Memory B cell (primary cell): ENCODE measurements around the gene PRF1.

Experiments used
- ATAC-seq: fragments of 150-1000 bp; cut with Tn5 transposase; 2 replicates; pipeline ENCODE4 v1.10.0; 2021; ENCODE audit warnings: low read depth, mild to moderate bottlenecking, moderate library complexity
- DNase-seq, 2 donors: peaks; one replicate each; pipeline ENCODE4 v3.0.0; 2022; ENCODE audit warnings: low spot score in 2 of 2
- H3K27ac Mint-ChIP-seq: one replicate; pipeline ENCODE4 v1.8.0; 2022; ENCODE audit warnings: mild to moderate bottlenecking, moderate library complexity, mixed read lengths
- H3K27me3 Mint-ChIP-seq: one replicate; pipeline ENCODE4 v1.8.0; 2022; ENCODE audit warnings: mixed read lengths
- H3K36me3 Mint-ChIP-seq: one replicate; pipeline ENCODE4 v1.8.0; 2022; ENCODE audit warnings: mild to moderate bottlenecking, mixed read lengths
- H3K4me1 Mint-ChIP-seq: one replicate; pipeline ENCODE4 v1.8.0; 2022; ENCODE audit warnings: mixed read lengths
- H3K4me3 Mint-ChIP-seq: one replicate; pipeline ENCODE4 v1.8.0; 2022; ENCODE audit warnings: mild to moderate bottlenecking, moderate library complexity, mixed read lengths
- H3K9me3 Mint-ChIP-seq: one replicate; pipeline ENCODE4 v1.8.0; 2022; ENCODE audit warnings: mixed read lengths

Gene PRF1

GRCh38 chr10:70558871-70559810 is 43.4 kb downstream of the PRF1 start:
- Mint-ChIP-seq H3K27me3 (no peaks in the 10 kb centered on the region), H3K9me3 (no peaks in the 10 kb centered on the region), H3K27ac (peak overlapping the region; percentile 54), H3K4me1 (peaks cover 23% of the 10 kb centered on the region), H3K36me3 (no peaks in the 10 kb centered on the region), H3K4me3 (peak overlapping the region; percentile 83)
- DNase-seq (peak; percentile 37 to 44), ATAC-seq (peak; percentile 84)

- DNase-seq (no peak), ATAC-seq (no peak)
- no peaks in the 10 kb centered on the region for H3K9me3 Mint-ChIP-seq
- no peaks in the 10 kb centered on the region for H3K36me3 Mint-ChIP-seq
- H3K4me1 Mint-ChIP-seq, result peaks cover 21% of the 10 kb centered on the region
- H3K27ac Mint-ChIP-seq, result no peak overlapping the region
- H3K4me3 Mint-ChIP-seq, result peak overlapping the region; percentile 83
- H3K27me3 Mint-ChIP-seq, result no peaks in the 10 kb centered on the region
These were observed 44.2 kb downstream of the PRF1 start for GRCh38 chr10:70558295-70558694.

- H3K27me3 Mint-ChIP-seq, result no peaks in the 10 kb centered on the region
- H3K9me3 Mint-ChIP-seq, result no peaks in the 10 kb centered on the region
- ATAC-seq (no peak), DNase-seq (no peak)
- no peak overlapping the region for H3K4me3 Mint-ChIP-seq
- peaks cover 2% of the 10 kb centered on the region for H3K36me3 Mint-ChIP-seq
- no peak overlapping the region for H3K27ac Mint-ChIP-seq
- H3K4me1 Mint-ChIP-seq, result peaks cover 19% of the 10 kb centered on the region
These were observed 44.7 kb downstream of the PRF1 start for GRCh38 chr10:70557876-70558275.

- no peaks in the 10 kb centered on the region for H3K9me3 Mint-ChIP-seq
- H3K4me1 Mint-ChIP-seq, result peaks cover 19% of the 10 kb centered on the region
- ATAC-seq, result no peak
- no peak for DNase-seq
- H3K36me3 Mint-ChIP-seq, result peaks cover 2% of the 10 kb centered on the region
- no peaks in the 10 kb centered on the region for H3K27me3 Mint-ChIP-seq
- H3K4me3 Mint-ChIP-seq, result no peak overlapping the region
- no peak overlapping the region for H3K27ac Mint-ChIP-seq
These were observed 45.3 kb downstream of the PRF1 start for GRCh38 chr10:70557086-70557845.

- Mint-ChIP-seq H3K36me3 (peaks cover 2% of the 10 kb centered on the region), H3K9me3 (no peaks in the 10 kb centered on the region), H3K4me3 (no peak overlapping the region)
These were observed 47.2 kb downstream of the PRF1 start for GRCh38 chr10:70555371-70555770.

GRCh38 chr10:70552586-70552985 is 50.0 kb downstream of the PRF1 start:
- peaks cover 2% of the 10 kb centered on the region for H3K4me1 Mint-ChIP-seq
- H3K36me3 Mint-ChIP-seq, result peaks cover 2% of the 10 kb centered on the region

More at GRCh38 chr10:70555371-70555770, 47.2 kb downstream of the PRF1 start:
- ATAC-seq, result no peak
- H3K4me1 Mint-ChIP-seq, result peaks cover 15% of the 10 kb centered on the region
- H3K27me3 Mint-ChIP-seq, result no peaks in the 10 kb centered on the region
- H3K27ac Mint-ChIP-seq, result no peak overlapping the region
- DNase-seq, result no peak

GRCh38 chr10:70551971-70552422 is 50.5 kb downstream of the PRF1 start:
- Mint-ChIP-seq H3K4me1 (peaks cover 2% of the 10 kb centered on the region), H3K27ac (no peak overlapping the region), H3K36me3 (peaks cover 2% of the 10 kb centered on the region), H3K4me3 (no peak overlapping the region), H3K27me3 (no peaks in the 10 kb centered on the region), H3K9me3 (no peaks in the 10 kb centered on the region)
- no peak for DNase-seq
- ATAC-seq, result no peak

More at GRCh38 chr10:70552586-70552985, 50.0 kb downstream of the PRF1 start:
- no peaks in the 10 kb centered on the region for H3K9me3 Mint-ChIP-seq
- H3K4me3 Mint-ChIP-seq, result no peak overlapping the region
- H3K27me3 Mint-ChIP-seq, result no peaks in the 10 kb centered on the region
- DNase-seq, result no peak
- H3K27ac Mint-ChIP-seq, result no peak overlapping the region
- ATAC-seq, result no peak

- peaks cover 2% of the 10 kb centered on the region for H3K36me3 Mint-ChIP-seq
- H3K4me3 Mint-ChIP-seq, result no peak overlapping the region
- peaks cover 2% of the 10 kb centered on the region for H3K4me1 Mint-ChIP-seq
- H3K27ac Mint-ChIP-seq, result no peak overlapping the region
- DNase-seq (no peak), ATAC-seq (no peak)
- H3K9me3 Mint-ChIP-seq, result no peaks in the 10 kb centered on the region
- no peaks in the 10 kb centered on the region for H3K27me3 Mint-ChIP-seq
These were observed 51.1 kb downstream of the PRF1 start for GRCh38 chr10:70551466-70551865.

- peaks cover 2% of the 10 kb centered on the region for H3K4me1 Mint-ChIP-seq
- no peaks in the 10 kb centered on the region for H3K27me3 Mint-ChIP-seq
- no peak overlapping the region for H3K27ac Mint-ChIP-seq
- no peak overlapping the region for H3K4me3 Mint-ChIP-seq
- no peak for DNase-seq
- ATAC-seq, result no peak
- no peaks in the 10 kb centered on the region for H3K9me3 Mint-ChIP-seq
- H3K36me3 Mint-ChIP-seq, result peaks cover 2% of the 10 kb centered on the region
These were observed 52.1 kb downstream of the PRF1 start for GRCh38 chr10:70550459-70550858.

GRCh38 chr10:70549962-70550458 is 52.5 kb downstream of the PRF1 start:
- Mint-ChIP-seq H3K4me3 (no peak overlapping the region), H3K4me1 (peaks cover 2% of the 10 kb centered on the region), H3K27me3 (no peaks in the 10 kb centered on the region), H3K36me3 (peaks cover 2% of the 10 kb centered on the region), H3K27ac (no peak overlapping the region), H3K9me3 (no peaks in the 10 kb centered on the region)
- DNase-seq (peak; percentile 66 to 73), ATAC-seq (peak; percentile 72)

- Mint-ChIP-seq H3K27me3 (no peaks in the 10 kb centered on the region), H3K4me1 (peaks cover 2% of the 10 kb centered on the region), H3K4me3 (no peak overlapping the region), H3K27ac (no peak overlapping the region), H3K9me3 (no peaks in the 10 kb centered on the region), H3K36me3 (peaks cover 2% of the 10 kb centered on the region)
- DNase-seq (no peak), ATAC-seq (no peak)
These were observed 53.1 kb downstream of the PRF1 start for GRCh38 chr10:70549351-70549961.
